ENCODE data around the gene SRSF9. TPM values are rescaled to one million over a fixed set of nuclear protein-coding genes. Genes with fewer than 3 reads are reported as not detected.

The SRSF9 gene
- total RNA-seq, 1 experiment from 2014 or later, result 302 TPM

DNA sequence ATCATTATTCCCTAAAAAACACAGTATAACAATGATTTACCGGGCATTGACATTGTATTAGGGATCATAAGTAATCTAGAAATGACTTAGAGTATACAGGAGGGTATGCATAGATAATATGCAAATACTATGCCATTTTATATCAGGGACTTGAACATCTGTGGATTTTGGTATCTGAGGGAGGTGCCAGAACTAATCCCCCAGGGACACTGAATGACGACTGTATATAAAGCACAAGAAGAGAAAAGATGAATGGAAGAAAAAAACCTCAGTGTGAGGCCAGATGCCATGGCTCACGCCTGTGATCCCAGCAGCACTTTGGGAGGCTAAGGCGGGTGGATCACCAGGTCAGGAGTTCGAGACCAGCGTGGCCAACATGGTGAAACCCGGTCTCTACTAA is 57.1 kb downstream of the SRSF9 start:
- Histone ChIP-seq H3K23ac (ENCODE audit: insufficient read length, low read depth, low read length) (no peak overlapping the region), H4K91ac (ENCODE audit: insufficient read length, low read depth, low read length) (no peak overlapping the region), H2AK5ac (ENCODE audit: insufficient read length, low read length) (no peak overlapping the region), H2BK120ac (ENCODE audit: low read depth, low read length, poor library complexity, severe bottlenecking) (no peak overlapping the region), H3K27me3 (ENCODE audit: insufficient read depth, low read length) (no peaks in the 10 kb centered on the region), H3K9ac (ENCODE audit: extremely low read depth, insufficient read length, low read length) (no peak overlapping the region), H3K27ac (ENCODE audit: insufficient read length, low read depth, low read length) (no peak overlapping the region), H4K5ac (ENCODE audit: insufficient read length, low read depth, low read length) (no peak overlapping the region), H2BK5ac (ENCODE audit: insufficient read length, low read length) (no peak overlapping the region), H3K9me3 (ENCODE audit: control insufficient read depth, low read depth, low read length) (no peaks in the 10 kb centered on the region), H3K4ac (ENCODE audit: low read depth, low read length) (no peak overlapping the region), H2BK15ac (ENCODE audit: low read depth, low read length) (no peak overlapping the region), H4K8ac (replicated peaks; ENCODE audit: insufficient read length, low read depth, low read length) (no peak overlapping the region), H3K79me2 (ENCODE audit: insufficient read depth, low read length) (no peaks in the 10 kb centered on the region), H3T11ph (ENCODE audit: low read length) (no peak overlapping the region), H3K23me2 (ENCODE audit: insufficient read length, low read depth, low read length, poor library complexity, severe bottlenecking) (no peaks in the 10 kb centered on the region), H3K4me2 (ENCODE audit: insufficient read depth, insufficient read length, low read length) (no peak overlapping the region), H3K56ac (ENCODE audit: insufficient read length, low read depth, low read length) (no peak overlapping the region), H2BK12ac (ENCODE audit: insufficient read length, low read depth, low read length) (no peak overlapping the region), H4K20me1 (ENCODE audit: control insufficient read depth, insufficient read depth, insufficient read length) (no peaks in the 10 kb centered on the region), H2BK20ac (ENCODE audit: low read depth, low read length, poor library complexity, severe bottlenecking) (no peak overlapping the region), H2AFZ (ENCODE audit: low read length) (no peak overlapping the region), H3K79me1 (ENCODE audit: insufficient read depth, low read depth, low read length, poor library complexity, severe bottlenecking) (no peaks in the 10 kb centered on the region), H3K4me1 (ENCODE audit: insufficient read depth, low read length) (no peaks in the 10 kb centered on the region), H3K18ac (ENCODE audit: insufficient read length, low read depth, low read length) (no peak overlapping the region), H3K14ac (ENCODE audit: insufficient read depth, low read length) (no peak overlapping the region)
- H3K27me3 Mint-ChIP-seq (ENCODE audit: low read depth), result peaks cover under 1% of the 10 kb centered on the region; the same call in 1 of the 2 replicates
- H3K4me3 Mint-ChIP-seq, result no peak overlapping the region
- no CpG with 5 or more reads among the region's 7 CpGs for WGBS (ENCODE audit: extremely low coverage, insufficient read length, low lambda C conversion rate)
- peak overlapping the region in 1 of 3 experiments; percentile 69; a peak in 1 of 7 replicates for H3K27ac Mint-ChIP-seq
- H3K9me3 Mint-ChIP-seq, result no peaks in the 10 kb centered on the region; a peak in 1 of 5 replicates
- H3K4me1 Mint-ChIP-seq, result peaks cover 24 to 26% of the 10 kb centered on the region in 2 experiments
- no peak for DNase-seq
- TF ChIP-seq, protein P1, sequence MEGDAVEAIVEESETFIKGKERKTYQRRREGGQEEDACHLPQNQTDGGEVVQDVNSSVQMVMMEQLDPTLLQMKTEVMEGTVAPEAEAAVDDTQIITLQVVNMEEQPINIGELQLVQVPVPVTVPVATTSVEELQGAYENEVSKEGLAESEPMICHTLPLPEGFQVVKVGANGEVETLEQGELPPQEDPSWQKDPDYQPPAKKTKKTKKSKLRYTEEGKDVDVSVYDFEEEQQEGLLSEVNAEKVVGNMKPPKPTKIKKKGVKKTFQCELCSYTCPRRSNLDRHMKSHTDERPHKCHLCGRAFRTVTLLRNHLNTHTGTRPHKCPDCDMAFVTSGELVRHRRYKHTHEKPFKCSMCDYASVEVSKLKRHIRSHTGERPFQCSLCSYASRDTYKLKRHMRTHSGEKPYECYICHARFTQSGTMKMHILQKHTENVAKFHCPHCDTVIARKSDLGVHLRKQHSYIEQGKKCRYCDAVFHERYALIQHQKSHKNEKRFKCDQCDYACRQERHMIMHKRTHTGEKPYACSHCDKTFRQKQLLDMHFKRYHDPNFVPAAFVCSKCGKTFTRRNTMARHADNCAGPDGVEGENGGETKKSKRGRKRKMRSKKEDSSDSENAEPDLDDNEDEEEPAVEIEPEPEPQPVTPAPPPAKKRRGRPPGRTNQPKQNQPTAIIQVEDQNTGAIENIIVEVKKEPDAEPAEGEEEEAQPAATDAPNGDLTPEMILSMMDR (conservative IDR thresholded peaks at IDR 0.05), result no peak
- no peaks in the 10 kb centered on the region for H3K36me3 Mint-ChIP-seq (ENCODE audit: insufficient read depth in 1 of 3, low read depth in 3 of 3)

Other genes starting within 250 kb of the SRSF9 start
- gene PXN, start 204.0 kb downstream of the SRSF9 start, total RNA-seq (2021), result 88.9 and 92.8 TPM in 2 replicates
- 2,441 and 2,702 TPM in 2 replicates for gene RNU4-2, start 177.8 kb downstream of the SRSF9 start, total RNA-seq (2021)
- gene RNU4-1, start 176.5 kb downstream of the SRSF9 start, total RNA-seq (2021), result 3,262 and 3,277 TPM in 2 replicates
- gene SIRT4, start 167.4 kb downstream of the SRSF9 start, total RNA-seq (2021), result 1.4 and 2.1 TPM in 2 replicates
- not detected in 2 replicates for gene PLA2G1B, start 142.0 kb downstream of the SRSF9 start, total RNA-seq (2021)
- gene MSI1, start 100.6 kb downstream of the SRSF9 start, total RNA-seq (2021), result 91.5 and 93.2 TPM in 2 replicates
- 415 and 425 TPM in 2 replicates for gene COX6A1, start 31.6 kb downstream of the SRSF9 start, total RNA-seq (2021)
- gene TRIAP1, start 23.4 kb downstream of the SRSF9 start, total RNA-seq (2021), result 70.4 and 77.9 TPM in 2 replicates
- 25.9 and 38.5 TPM in 2 replicates for gene GATC, start 23.3 kb downstream of the SRSF9 start, total RNA-seq (2021)
- 618 and 638 TPM in 2 replicates for gene DYNLL1, start 26.4 kb upstream of the SRSF9 start, total RNA-seq (2021)
- gene COQ5, start 59.4 kb upstream of the SRSF9 start, total RNA-seq (2021), result 31.3 and 34.8 TPM in 2 replicates
- gene RNF10, start 64.6 kb upstream of the SRSF9 start, total RNA-seq (2021), result 153 and 157 TPM in 2 replicates
- 64.0 and 65.8 TPM in 2 replicates for gene POP5, start 111.7 kb upstream of the SRSF9 start, total RNA-seq (2021)
- gene CABP1, start 170.9 kb upstream of the SRSF9 start, total RNA-seq (2021), result 3.0 and 3.1 TPM in 2 replicates
- 181 TPM in 2 replicates for gene MLEC, start 217.4 kb upstream of the SRSF9 start, total RNA-seq (2021)
- gene UNC119B, start 240.7 kb upstream of the SRSF9 start, total RNA-seq (2021), result 51.5 and 53.5 TPM in 2 replicates

Measured in H9 (cell line).